K562 (cell line): ENCODE data around the gene TMEM60. TPM values are rescaled to one million over a fixed set of nuclear protein-coding genes. Genes with fewer than 3 reads are reported as not detected.

Experiments
- ATAC-seq: fragments of 200-7000 bp; cut with Tn5 transposase; 3 replicates; pipeline ENCODE4 v1.9.1; 2020; ENCODE audit warnings: moderate library complexity
- BruUV-seq: library from RNA; stranded (reverse); fragments of 400-500 nt; replicated peaks from 2 replicates; lab custom pipeline; 2021; lab: Mats Ljungman, UMichigan
- CTCF ChIA-PET: fragments of 300-600 bp; formaldehyde crosslinking; extraction: SDS; loops from one replicate; lab custom pipeline; 2021; ENCODE audit warnings: low intra/inter-chr PET ratio; lab: Yijun Ruan, JAX
- POLR2A ChIA-PET: fragments of 300-600, 350-650 bp; sonication (Branson Sonifier 250); formaldehyde crosslinking; extraction: SDS; loops from one replicate; lab custom pipeline; 2021; ENCODE audit warnings: antibody characterized with exemption, inconsistent platforms; lab: Yijun Ruan, JAX
- DNase-seq, 4 experiments: peaks; one replicate each; pipeline versions ENCODE4 v3.0.0 to v3.0.0-alpha.2; 2011 to 2018; ENCODE audit warnings: low spot score in 3 of 4, mixed read lengths in 3 of 4; ENCODE audit errors: extremely low read depth in 1 of 4
- FAIRE-seq: peaks from 2 replicates; lab custom pipeline; 2011; peaks lifted over from hg19 to GRCh38; lab: Jason Lieb, UNC
- H2AFZ ChIP-seq: 2 replicates; pipeline ENCODE4 v1.6.0; 2011; ENCODE audit warnings: low read depth, low read length, control low read depth, inconsistent platforms
- H3K27ac ChIP-seq: fragments of 200-600 bp; 3 replicates; pipeline ENCODE4 v1.8.0; 2011; ENCODE audit warnings: low read depth, mild to moderate bottlenecking, control low read depth, inconsistent platforms, low read length, moderate library complexity, mixed read lengths; ENCODE audit errors: extremely low read depth
- H3K27me3 ChIP-seq, 2 experiments: fragments of 300-600 bp in 1 of 2; 2 replicates in 1 of 2; 3 replicates in 1 of 2; pipeline versions ENCODE4 v1.6.0 to v1.8.0; 2011; ENCODE audit warnings: inconsistent platforms in 2 of 2, low read length in 2 of 2, mild to moderate bottlenecking in 1 of 2, mixed read lengths in 1 of 2, moderate library complexity in 1 of 2; ENCODE audit not compliant: control insufficient read depth in 2 of 2, insufficient read depth in 2 of 2
- H3K36me3 ChIP-seq: fragments of 300-600 bp; 3 replicates; pipeline ENCODE4 v1.8.0; 2011; ENCODE audit warnings: mild to moderate bottlenecking, low read length, inconsistent platforms; ENCODE audit not compliant: control insufficient read depth, insufficient read depth
- H3K4me1 ChIP-seq, 2 experiments: fragments of 200-600 bp in 1 of 2; replicated peaks in 1 of 2; 2 replicates in 1 of 2; 3 replicates in 1 of 2; pipeline versions ENCODE4 v1.5.1 to v1.8.0; 2011; ENCODE audit warnings: inconsistent platforms in 2 of 2, low read length in 2 of 2, mild to moderate bottlenecking in 1 of 2, mixed read lengths in 1 of 2, moderate library complexity in 1 of 2; ENCODE audit not compliant: control insufficient read depth in 2 of 2, insufficient read depth in 2 of 2
- H3K4me2 ChIP-seq: 2 replicates; pipeline ENCODE4 v1.6.1; 2011; ENCODE audit warnings: low read length, control low read depth, inconsistent platforms, mixed read lengths; ENCODE audit not compliant: insufficient read depth
- H3K4me3 ChIP-seq: fragments of 200-600 bp; sonication (generic), shearing (Covaris generic); 2 replicates; pipeline ENCODE4 v1.5.1; 2016; ENCODE audit warnings: control low read depth, inconsistent platforms
- H3K79me2 ChIP-seq: fragments of 200-600 bp; 3 replicates; pipeline ENCODE4 v1.8.0; 2011; ENCODE audit warnings: low read length, inconsistent platforms; ENCODE audit not compliant: control insufficient read depth, insufficient read depth
- H3K9ac ChIP-seq, 2 experiments: 2 replicates each; pipeline versions ENCODE4 v1.6.0 to v1.6.1; 2011; ENCODE audit warnings: low read depth in 2 of 2, low read length in 2 of 2, control low read depth in 1 of 2, inconsistent platforms in 1 of 2, mild to moderate bottlenecking in 1 of 2, mixed read lengths in 1 of 2; ENCODE audit not compliant: insufficient read depth in 1 of 2
- H3K9me1 ChIP-seq: one replicate; pipeline ENCODE4 v1.6.0; 2011; ENCODE audit warnings: inconsistent platforms, mild to moderate bottlenecking, low read length, moderate library complexity; ENCODE audit not compliant: control insufficient read depth, insufficient read depth
- H3K9me3 ChIP-seq: replicated peaks from 2 replicates; pipeline ENCODE4 v1.5.1; 2011; ENCODE audit warnings: low read depth, low read length, inconsistent platforms; ENCODE audit not compliant: control insufficient read depth, insufficient read depth
- H4K20me1 ChIP-seq: replicated peaks from 2 replicates; pipeline ENCODE4 v1.6.1; 2011; ENCODE audit warnings: low read length, inconsistent platforms, mixed read lengths; ENCODE audit not compliant: control insufficient read depth, insufficient read depth
- CREM ChIP-seq: IDR thresholded peaks from 2 replicates; pipeline ENCODE4 v1.6.1; 2014; ENCODE audit warnings: antibody characterized with exemption, low read depth
- FOSL1 ChIP-seq: fragments of 200-800 bp; sonication (Bioruptor generic); conservative IDR thresholded peaks from 2 replicates; pipeline ENCODE4 v1.6.1; 2016; ENCODE audit warnings: missing genetic modification characterization, missing compliant biosample characterization
- GATA2 ChIP-seq: sonication (generic); formaldehyde crosslinking; IDR thresholded peaks from 2 replicates; pipeline ENCODE4 v1.4.0; 2020; ENCODE audit warnings: mild to moderate bottlenecking, missing genetic modification reagents
- KDM4B ChIP-seq, 2 experiments: fragments of 450-650 bp in 1 of 2; sonication (generic) in 1 of 2; IDR thresholded peaks; 2 replicates each; pipeline ENCODE4 v1.6.1; 2016 to 2017; ENCODE audit warnings: borderline replicate concordance in 2 of 2, antibody characterized with exemption in 1 of 2, low read depth in 1 of 2, mild to moderate bottlenecking in 1 of 2
- MGA ChIP-seq: fragments of 450-650 bp; IDR thresholded peaks from 2 replicates; pipeline ENCODE4 v1.6.1; 2016; ENCODE audit warnings: mild to moderate bottlenecking, moderate library complexity
- NCOA2 ChIP-seq, 2 experiments: fragments of 450-650 bp; IDR thresholded peaks; 2 replicates each; pipeline ENCODE4 v1.6.1; 2018; ENCODE audit warnings: mild to moderate bottlenecking in 2 of 2, moderate library complexity in 1 of 2; ENCODE audit not compliant: partially characterized antibody in 2 of 2
- NFRKB ChIP-seq: fragments of 450-650 bp; IDR thresholded peaks from 2 replicates; pipeline ENCODE4 v1.6.1; 2016; ENCODE audit warnings: low read depth
- ZNF224 ChIP-seq: sonication (generic); formaldehyde crosslinking; IDR thresholded peaks from 2 replicates; pipeline ENCODE4 v1.8.0; 2022; ENCODE audit warnings: mild to moderate bottlenecking, missing genetic modification reagents
- ZNF3 ChIP-seq: fragments of 250-450 bp; sonication (Bioruptor Pico); IDR thresholded peaks from 2 replicates; pipeline ENCODE4 v1.5.0; 2021; ENCODE audit warnings: mild to moderate bottlenecking, moderate library complexity
- WGBS: fragments of 100-300 bp; shearing (Covaris generic); methylation state at CpG from one replicate; pipeline ENCODE4 v1.1.6; 2016; ENCODE audit warnings: low coverage, mixed read lengths; ENCODE audit not compliant: insufficient coverage; ENCODE audit errors: missing lambda C conversion rate; 5-methylcytosine and 5-hydroxymethylcytosine counted together
- in situ Hi-C: fragments of 300-500 bp; cut with MboI; formaldehyde crosslinking; loops from 4 replicates; pipeline ENCODE4 v1.15.0; 2018; ENCODE audit warnings: inconsistent platforms, mixed read lengths
- intact Hi-C: fragments of 100-400 bp; cut with micrococcal nuclease; formaldehyde crosslinking; loops from 2 replicates; pipeline ENCODE4 v1.14.2; 2022
- polyA plus RNA-seq, 8 experiments: library from polyadenylated mRNA; depleted of rRNA in 4 of 8; stranded (reverse) in 5 of 8; unstranded in 3 of 8; fragments of >200 nt; fragmentation: Nextera tagmentation in 2 of 8; fragmentation: Illumina TruSeq in 1 of 8; extraction: Ambion mirVana in 2 of 8; extraction: Trizol in 1 of 8; gene quantifications; 2 replicates each; pipeline versions ENCODE4 v1.2.1 to v1.2.3, GENCODE V29; 2011 to 2014; ENCODE audit warnings: inconsistent platforms in 1 of 8, missing spikeins in 1 of 8
- total RNA-seq, 7 experiments: library from RNA; depleted of rRNA in 6 of 7; stranded (reverse); fragments of >200 nt in 6 of 7; fragmentation: Illumina TruSeq in 2 of 7; extraction: Trizol in 2 of 7; gene quantifications; 2 replicates each; pipeline versions ENCODE4 v1.2.1 to v1.2.3, GENCODE V29; 2011 to 2021; ENCODE audit warnings: low replicate concordance in 1 of 7

TMEM60 gene
- total and polyA plus RNA-seq, 9 of the 15 experiments (the other 6 are each of a cell fraction or from before 2014, with no cell fraction given), result 12.5 to 140 (median 38.4) TPM

DNA sequence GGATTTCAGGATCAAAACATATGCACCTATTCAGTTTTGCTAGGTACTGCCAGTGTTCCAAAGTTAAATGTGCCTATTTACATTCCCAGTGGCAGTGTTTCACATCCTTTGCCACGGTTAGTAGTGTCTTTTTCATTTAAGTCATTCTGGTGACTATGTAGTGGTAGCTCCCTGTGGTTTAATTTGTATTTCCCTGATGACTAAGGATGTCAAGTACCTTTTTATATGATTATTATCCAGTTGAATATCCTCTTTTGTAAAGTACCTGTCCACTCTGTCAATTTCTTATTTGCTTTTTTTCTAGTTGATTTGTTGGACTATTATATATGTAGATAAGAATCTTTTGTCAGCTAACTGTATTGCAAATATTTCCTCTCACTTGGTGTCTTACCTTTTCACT, 45.1 kb downstream of the TMEM60 start (continued):
- no peak for TF ChIP-seq NFRKB

DNA sequence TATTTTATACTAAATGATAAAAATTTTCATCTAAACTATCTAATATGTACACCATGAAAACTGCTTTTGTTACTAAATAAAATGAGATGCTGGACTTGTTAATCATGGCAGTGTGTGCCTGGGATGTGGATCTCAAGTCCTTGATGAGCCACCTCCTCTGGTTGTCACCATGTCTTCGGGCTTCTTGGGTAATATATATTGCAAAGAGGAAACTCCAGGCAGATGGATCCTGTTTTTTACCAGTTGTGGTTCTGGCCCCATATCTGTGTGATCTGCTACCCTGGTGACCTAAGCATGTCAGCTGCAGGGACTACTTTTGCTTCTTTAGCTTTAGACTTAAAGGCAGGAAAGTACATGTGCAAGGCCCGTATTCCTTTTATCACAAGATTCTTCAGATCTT, 46.2 kb downstream of the TMEM60 start:
- ChIA-PET CTCF (no interaction called here), POLR2A (interaction anchor here (1.4 kb wide), 1 partner anchor 24 kb away, joined by 4 read pairs; no protein-coding TSS in a partner anchor)
- Histone ChIP-seq H3K36me3 (peaks cover 31% of the 10 kb centered on the region), H3K4me3 (no peak overlapping the region), H3K9ac (no peak overlapping the region), H3K9me3 (no peaks in the 10 kb centered on the region), H3K9me1 (no peaks in the 10 kb centered on the region), H3K4me1 (peaks cover 3 to 15% of the 10 kb centered on the region in 2 experiments; a peak in 4 of 5 replicates), H3K27me3 (no peaks in the 10 kb centered on the region), H3K79me2 (peaks cover 37% of the 10 kb centered on the region), H2AFZ (no peak overlapping the region), H3K27ac (peak overlapping the region; percentile 1; the same call in 1 of the 3 replicates), H4K20me1 (peaks cover 10% of the 10 kb centered on the region; the same call in 1 of the 2 replicates), H3K4me2 (no peak overlapping the region)
- intact Hi-C loops (loop anchor here (10.0 kb wide), 1 partner anchor 317 kb away; no protein-coding TSS in a partner anchor), in situ Hi-C loops (loop anchor here (5.0 kb wide), 1 partner anchor 95 kb away; no protein-coding TSS in a partner anchor)
- no TSS peak for BruUV-seq
- peak in 2 of 4 experiments; percentile 34 to 50 for DNase-seq
- ATAC-seq, result peak; percentile 84
- peak; percentile 46 for FAIRE-seq
- 18% methylated on average over 2 of the region's 2 CpGs for WGBS
- TF ChIP-seq CREM, result peak; percentile 26; the same call in 1 of the 2 replicates
- TF ChIP-seq NCOA2 (IDR thresholded peaks at IDR 0.05; ENCODE audit: partially characterized antibody in 2 of 2), result no peak
- TF ChIP-seq ZNF3 (CRISPR knock-in tag), result no peak
- peak; percentile 51; the same call in 1 of the 2 replicates for TF ChIP-seq FOSL1 (tag)
- TF ChIP-seq GATA2 (CRISPR knock-in tag), result peak; percentile 83
- TF ChIP-seq ZNF224 (CRISPR knock-in tag), result no peak
- no peak for TF ChIP-seq KDM4B (IDR thresholded peaks at IDR 0.05; ENCODE audit: borderline replicate concordance in 2 of 2, low read depth in 1 of 2)
- TF ChIP-seq MGA, result no peak
